ENCODE measurements around the gene CYTH3.

The CYTH3 gene

GRCh38 chr7:6147627-6148026, 124.8 kb downstream of the CYTH3 start:
- TF ChIP-seq, protein P1, sequence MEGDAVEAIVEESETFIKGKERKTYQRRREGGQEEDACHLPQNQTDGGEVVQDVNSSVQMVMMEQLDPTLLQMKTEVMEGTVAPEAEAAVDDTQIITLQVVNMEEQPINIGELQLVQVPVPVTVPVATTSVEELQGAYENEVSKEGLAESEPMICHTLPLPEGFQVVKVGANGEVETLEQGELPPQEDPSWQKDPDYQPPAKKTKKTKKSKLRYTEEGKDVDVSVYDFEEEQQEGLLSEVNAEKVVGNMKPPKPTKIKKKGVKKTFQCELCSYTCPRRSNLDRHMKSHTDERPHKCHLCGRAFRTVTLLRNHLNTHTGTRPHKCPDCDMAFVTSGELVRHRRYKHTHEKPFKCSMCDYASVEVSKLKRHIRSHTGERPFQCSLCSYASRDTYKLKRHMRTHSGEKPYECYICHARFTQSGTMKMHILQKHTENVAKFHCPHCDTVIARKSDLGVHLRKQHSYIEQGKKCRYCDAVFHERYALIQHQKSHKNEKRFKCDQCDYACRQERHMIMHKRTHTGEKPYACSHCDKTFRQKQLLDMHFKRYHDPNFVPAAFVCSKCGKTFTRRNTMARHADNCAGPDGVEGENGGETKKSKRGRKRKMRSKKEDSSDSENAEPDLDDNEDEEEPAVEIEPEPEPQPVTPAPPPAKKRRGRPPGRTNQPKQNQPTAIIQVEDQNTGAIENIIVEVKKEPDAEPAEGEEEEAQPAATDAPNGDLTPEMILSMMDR (IDR thresholded peaks at IDR 0.05; ENCODE audit: insufficient read depth, low read depth, low read length, missing control alignments) = no peak
- DNase-seq (ENCODE audit: low read depth) = no peak
- H3K4me3 ChIP-seq (ENCODE audit: low read length) = no peak overlapping the region

GRCh38 chr7:6146666-6147065, 125.8 kb downstream of the CYTH3 start:
- TF ChIP-seq, protein P1 (IDR thresholded peaks at IDR 0.05; ENCODE audit: insufficient read depth, low read depth, low read length, missing control alignments) = no peak
- no peak overlapping the region for H3K4me3 ChIP-seq (ENCODE audit: low read length)
- no peak for DNase-seq (ENCODE audit: low read depth)

GRCh38 chr7:6143997-6144396, 128.4 kb downstream of the CYTH3 start:
- DNase-seq (ENCODE audit: low read depth) = no peak
- no peak overlapping the region for H3K4me3 ChIP-seq (ENCODE audit: low read length)
- TF ChIP-seq, protein P1 (IDR thresholded peaks at IDR 0.05; ENCODE audit: insufficient read depth, low read depth, low read length, missing control alignments) = no peak

- DNase-seq (ENCODE audit: low read depth) = no peak
- TF ChIP-seq, protein P1 (IDR thresholded peaks at IDR 0.05; ENCODE audit: insufficient read depth, low read depth, low read length, missing control alignments) = no peak
- H3K4me3 ChIP-seq (ENCODE audit: low read length) = no peak overlapping the region
Measured at GRCh38 chr7:6142871-6143380, 129.5 kb downstream of the CYTH3 start.

GRCh38 chr7:6139189-6139996, 133.0 kb downstream of the CYTH3 start:
- H3K4me3 ChIP-seq (ENCODE audit: low read length) = no peak overlapping the region
- TF ChIP-seq, protein P1 (IDR thresholded peaks at IDR 0.05; ENCODE audit: insufficient read depth, low read depth, low read length, missing control alignments) = no peak

DNA sequence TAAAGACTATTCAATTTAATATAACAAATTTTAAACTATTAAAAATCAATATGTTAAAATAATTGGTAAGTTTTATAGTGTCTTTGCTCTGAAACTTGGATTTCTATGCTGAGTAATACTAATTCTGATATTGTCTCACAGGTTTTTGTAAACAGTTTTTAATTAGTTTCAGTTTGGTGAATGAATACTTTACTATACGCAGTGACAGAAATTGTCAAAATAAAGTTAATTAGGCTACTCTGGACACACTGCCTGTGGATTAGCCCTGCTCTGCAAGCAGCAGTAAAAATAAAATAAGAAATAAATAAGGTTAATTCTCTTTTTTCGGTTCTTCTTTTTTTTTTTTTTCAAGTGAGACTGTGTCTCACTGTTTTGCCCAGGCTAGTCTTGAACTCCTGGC, 135.9 kb downstream of the CYTH3 start:
- TF ChIP-seq, protein P1 (IDR thresholded peaks at IDR 0.05; ENCODE audit: insufficient read depth, low read depth, low read length, missing control alignments) = no peak
- H3K4me3 ChIP-seq (ENCODE audit: low read length) = no peak overlapping the region

More at GRCh38 chr7:6139189-6139996, 133.0 kb downstream of the CYTH3 start:
- DNase-seq (ENCODE audit: low read depth) = no peak

More for the DNA sequence above, 135.9 kb downstream of the CYTH3 start:
- no peak for DNase-seq (ENCODE audit: low read depth)

All from epithelial cell of esophagus (primary cell).